Liver (tissue), 3 donors: Measurements from ENCODE around the gene UBASH3B.
"Not testable (repeated sequence)": the region's sequence is repeated elsewhere in the genome, so short reads cannot be mapped to it uniquely, and the experiment has no call there.

Source experiments
- JUND ChIP-seq, 2 donors: IDR thresholded peaks; 2 replicates each; pipeline ENCODE4 v1.6.1; 2016; ENCODE audit warnings: antibody characterized with exemption in 2 of 2
- YY1 ChIP-seq: IDR thresholded peaks from 2 replicates; pipeline ENCODE4 v1.6.1; 2016; ENCODE audit warnings: antibody characterized with exemption, mild to moderate bottlenecking
- TF ChIP-seq, protein P1 (sequence below): IDR thresholded peaks from 2 replicates; pipeline ENCODE4 v1.6.1; 2016; ENCODE audit warnings: antibody characterized with exemption, mild to moderate bottlenecking
- TF ChIP-seq, protein P2 (sequence below): fragments of 150-350 bp; IDR thresholded peaks from 2 replicates; pipeline ENCODE4 v1.5.1; 2017; ENCODE audit warnings: improper control_type of control experiment, low read depth, low read length; ENCODE audit not compliant: missing input control
- TF ChIP-seq, protein P3 (sequence below): IDR thresholded peaks from 2 replicates; pipeline ENCODE4 v1.6.1; 2016; ENCODE audit warnings: antibody characterized with exemption
- TF ChIP-seq, protein P4 (sequence below): IDR thresholded peaks from 2 replicates; pipeline ENCODE4 v1.6.1; 2016; ENCODE audit warnings: antibody characterized with exemption
- donor health status: healthy.
- donor health status: healthy.

DNA sequence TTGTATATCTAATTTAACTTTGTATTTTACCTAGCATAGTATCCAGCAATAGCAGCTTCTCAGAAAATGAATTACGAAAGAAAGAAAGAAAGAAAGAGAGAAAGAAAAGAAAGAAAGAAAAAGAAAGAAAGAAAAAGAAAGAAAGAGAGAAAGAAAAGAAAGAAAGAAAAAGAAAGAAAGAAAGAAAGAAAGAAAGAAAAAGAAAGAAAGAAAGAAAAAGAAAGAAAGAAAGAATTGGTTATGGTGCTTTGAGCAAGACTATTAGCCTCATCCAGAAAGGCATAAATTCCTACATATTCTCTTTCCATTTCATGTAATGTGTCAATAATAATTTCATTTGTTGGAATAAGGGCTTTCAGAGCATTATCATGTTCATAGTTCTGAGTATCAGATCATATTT lies 207.6 kb downstream of the UBASH3B start:
- not testable (repeated sequence) for TF ChIP-seq JUND (IDR thresholded peaks at IDR 0.05); YY1
- TF ChIP-seq, protein P1, sequence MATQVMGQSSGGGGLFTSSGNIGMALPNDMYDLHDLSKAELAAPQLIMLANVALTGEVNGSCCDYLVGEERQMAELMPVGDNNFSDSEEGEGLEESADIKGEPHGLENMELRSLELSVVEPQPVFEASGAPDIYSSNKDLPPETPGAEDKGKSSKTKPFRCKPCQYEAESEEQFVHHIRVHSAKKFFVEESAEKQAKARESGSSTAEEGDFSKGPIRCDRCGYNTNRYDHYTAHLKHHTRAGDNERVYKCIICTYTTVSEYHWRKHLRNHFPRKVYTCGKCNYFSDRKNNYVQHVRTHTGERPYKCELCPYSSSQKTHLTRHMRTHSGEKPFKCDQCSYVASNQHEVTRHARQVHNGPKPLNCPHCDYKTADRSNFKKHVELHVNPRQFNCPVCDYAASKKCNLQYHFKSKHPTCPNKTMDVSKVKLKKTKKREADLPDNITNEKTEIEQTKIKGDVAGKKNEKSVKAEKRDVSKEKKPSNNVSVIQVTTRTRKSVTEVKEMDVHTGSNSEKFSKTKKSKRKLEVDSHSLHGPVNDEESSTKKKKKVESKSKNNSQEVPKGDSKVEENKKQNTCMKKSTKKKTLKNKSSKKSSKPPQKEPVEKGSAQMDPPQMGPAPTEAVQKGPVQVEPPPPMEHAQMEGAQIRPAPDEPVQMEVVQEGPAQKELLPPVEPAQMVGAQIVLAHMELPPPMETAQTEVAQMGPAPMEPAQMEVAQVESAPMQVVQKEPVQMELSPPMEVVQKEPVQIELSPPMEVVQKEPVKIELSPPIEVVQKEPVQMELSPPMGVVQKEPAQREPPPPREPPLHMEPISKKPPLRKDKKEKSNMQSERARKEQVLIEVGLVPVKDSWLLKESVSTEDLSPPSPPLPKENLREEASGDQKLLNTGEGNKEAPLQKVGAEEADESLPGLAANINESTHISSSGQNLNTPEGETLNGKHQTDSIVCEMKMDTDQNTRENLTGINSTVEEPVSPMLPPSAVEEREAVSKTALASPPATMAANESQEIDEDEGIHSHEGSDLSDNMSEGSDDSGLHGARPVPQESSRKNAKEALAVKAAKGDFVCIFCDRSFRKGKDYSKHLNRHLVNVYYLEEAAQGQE: not testable (repeated sequence)
- TF ChIP-seq, protein P2, sequence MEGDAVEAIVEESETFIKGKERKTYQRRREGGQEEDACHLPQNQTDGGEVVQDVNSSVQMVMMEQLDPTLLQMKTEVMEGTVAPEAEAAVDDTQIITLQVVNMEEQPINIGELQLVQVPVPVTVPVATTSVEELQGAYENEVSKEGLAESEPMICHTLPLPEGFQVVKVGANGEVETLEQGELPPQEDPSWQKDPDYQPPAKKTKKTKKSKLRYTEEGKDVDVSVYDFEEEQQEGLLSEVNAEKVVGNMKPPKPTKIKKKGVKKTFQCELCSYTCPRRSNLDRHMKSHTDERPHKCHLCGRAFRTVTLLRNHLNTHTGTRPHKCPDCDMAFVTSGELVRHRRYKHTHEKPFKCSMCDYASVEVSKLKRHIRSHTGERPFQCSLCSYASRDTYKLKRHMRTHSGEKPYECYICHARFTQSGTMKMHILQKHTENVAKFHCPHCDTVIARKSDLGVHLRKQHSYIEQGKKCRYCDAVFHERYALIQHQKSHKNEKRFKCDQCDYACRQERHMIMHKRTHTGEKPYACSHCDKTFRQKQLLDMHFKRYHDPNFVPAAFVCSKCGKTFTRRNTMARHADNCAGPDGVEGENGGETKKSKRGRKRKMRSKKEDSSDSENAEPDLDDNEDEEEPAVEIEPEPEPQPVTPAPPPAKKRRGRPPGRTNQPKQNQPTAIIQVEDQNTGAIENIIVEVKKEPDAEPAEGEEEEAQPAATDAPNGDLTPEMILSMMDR: not testable (repeated sequence)
- TF ChIP-seq, protein P3, sequence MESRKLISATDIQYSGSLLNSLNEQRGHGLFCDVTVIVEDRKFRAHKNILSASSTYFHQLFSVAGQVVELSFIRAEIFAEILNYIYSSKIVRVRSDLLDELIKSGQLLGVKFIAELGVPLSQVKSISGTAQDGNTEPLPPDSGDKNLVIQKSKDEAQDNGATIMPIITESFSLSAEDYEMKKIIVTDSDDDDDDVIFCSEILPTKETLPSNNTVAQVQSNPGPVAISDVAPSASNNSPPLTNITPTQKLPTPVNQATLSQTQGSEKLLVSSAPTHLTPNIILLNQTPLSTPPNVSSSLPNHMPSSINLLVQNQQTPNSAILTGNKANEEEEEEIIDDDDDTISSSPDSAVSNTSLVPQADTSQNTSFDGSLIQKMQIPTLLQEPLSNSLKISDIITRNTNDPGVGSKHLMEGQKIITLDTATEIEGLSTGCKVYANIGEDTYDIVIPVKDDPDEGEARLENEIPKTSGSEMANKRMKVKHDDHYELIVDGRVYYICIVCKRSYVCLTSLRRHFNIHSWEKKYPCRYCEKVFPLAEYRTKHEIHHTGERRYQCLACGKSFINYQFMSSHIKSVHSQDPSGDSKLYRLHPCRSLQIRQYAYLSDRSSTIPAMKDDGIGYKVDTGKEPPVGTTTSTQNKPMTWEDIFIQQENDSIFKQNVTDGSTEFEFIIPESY: not testable (repeated sequence)
- TF ChIP-seq, protein P4, sequence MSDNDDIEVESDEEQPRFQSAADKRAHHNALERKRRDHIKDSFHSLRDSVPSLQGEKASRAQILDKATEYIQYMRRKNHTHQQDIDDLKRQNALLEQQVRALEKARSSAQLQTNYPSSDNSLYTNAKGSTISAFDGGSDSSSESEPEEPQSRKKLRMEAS: not testable (repeated sequence)
